ENCODE data around the gene ATP10D. TPM values are rescaled to one million over a fixed set of nuclear protein-coding genes. Genes with fewer than 3 reads are reported as not detected.

The ATP10D gene
- total RNA-seq, 1 experiment from 2014 or later: 16.2 TPM

- BruUV-seq (replicated peaks): no TSS peak
- Mint-ChIP-seq H3K4me1 (ENCODE audit: insufficient read depth, unreplicated experiment) (no peaks in the 10 kb centered on the region), H3K36me3 (ENCODE audit: insufficient read depth, unreplicated experiment) (no peaks in the 10 kb centered on the region), H3K9me3 (ENCODE audit: unreplicated experiment) (peaks cover under 1% of the 10 kb centered on the region), H3K4me3 (ENCODE audit: unreplicated experiment) (no peak overlapping the region), H3K27ac (ENCODE audit: low read depth, unreplicated experiment) (no peak overlapping the region), H3K27me3 (ENCODE audit: insufficient read depth, unreplicated experiment) (no peaks in the 10 kb centered on the region)
- no peak for DNase-seq (ENCODE audit: unreplicated experiment)
- intact Hi-C loops (cut with micrococcal nuclease): no loop called here
- POLR2A ChIA-PET: no interaction called here
- CTCF ChIA-PET: interaction anchor here (0.6 kb wide), 1 partner anchor 22 kb away, joined by 4 read pairs; no protein-coding TSS in a partner anchor
- TF ChIP-seq CTCF (IDR thresholded peaks at IDR 0.05; ENCODE audit: unreplicated experiment): no peak
Measured at GRCh38 chr4:47642191-47642830, 157.2 kb downstream of the ATP10D start.

Other genes with a start within 250 kb of the ATP10D start
- 21.1 and 21.3 TPM in 2 replicates for gene COMMD8, start 21.6 kb upstream of the ATP10D start, total RNA-seq (2022)